Neural progenitor cell (in vitro differentiated cells): ENCODE data around the gene MTCL1.

Experiments used
- CTCF ChIP-seq: fragments of 200-600 bp; sonication (generic); IDR thresholded peaks from 2 replicates; pipeline ENCODE4 v1.5.1; 2017; ENCODE audit warnings: antibody characterized with exemption, mild to moderate bottlenecking
- EZH2phosphoT487 ChIP-seq: fragments of 200-600 bp; sonication (generic); IDR thresholded peaks from 2 replicates; pipeline ENCODE4 v1.6.1; 2017; ENCODE audit warnings: antibody characterized with exemption

- TF ChIP-seq CTCF (no peak), EZH2phosphoT487 (no peak)
Observed at GRCh38 chr18:8803957-8804356, 98.6 kb downstream of the MTCL1 start.
